ENCODE results near the gene LPP. TPM values are rescaled to one million over a fixed set of nuclear protein-coding genes. Genes with fewer than 3 reads are reported as not detected.

Gene LPP
- total RNA-seq, 1 donor from 2014 or later = 218 TPM

DNA sequence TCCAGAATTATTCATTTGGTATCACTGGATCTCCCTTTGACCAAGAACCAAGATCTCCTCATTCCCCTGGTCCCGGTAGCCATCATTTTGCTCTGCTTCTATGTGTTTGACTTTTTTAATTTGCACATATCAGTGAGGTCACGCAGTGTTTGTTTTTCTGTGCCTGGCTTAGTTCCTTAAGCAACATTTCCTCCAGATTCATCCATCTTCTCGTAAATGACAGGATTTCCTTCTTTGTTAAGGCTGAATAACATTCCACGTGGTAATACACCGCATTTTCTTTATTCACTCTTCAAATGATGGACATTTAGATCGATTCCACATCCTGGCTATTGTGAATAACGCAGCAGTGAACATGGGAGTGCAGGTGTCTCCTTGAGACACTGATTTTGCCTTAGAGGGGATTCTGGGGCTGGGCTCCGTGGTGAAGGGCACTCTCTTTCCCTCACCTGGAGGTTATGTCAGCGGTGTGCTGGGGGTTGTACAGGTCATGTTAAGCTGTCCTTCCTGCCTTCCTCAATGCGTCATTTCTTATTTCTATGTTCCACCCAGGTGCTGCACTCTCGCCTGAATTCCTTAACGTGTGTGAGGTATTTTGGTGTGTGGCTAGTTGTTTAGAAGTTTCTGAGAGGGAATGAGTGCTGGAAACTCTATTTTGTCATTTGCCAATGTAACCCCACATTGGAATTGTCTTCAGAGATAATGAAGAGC is 212.2 kb downstream of the LPP start:
- Histone ChIP-seq H3K4me3 (ENCODE audit: low read depth, low read length) (no peak overlapping the region), H3K27me3 (ENCODE audit: control insufficient read depth, insufficient read depth, low read length) (no peaks in the 10 kb centered on the region), H3K36me3 (ENCODE audit: control insufficient read depth, insufficient read depth, low read length) (no peaks in the 10 kb centered on the region)
- TF ChIP-seq, protein P1, sequence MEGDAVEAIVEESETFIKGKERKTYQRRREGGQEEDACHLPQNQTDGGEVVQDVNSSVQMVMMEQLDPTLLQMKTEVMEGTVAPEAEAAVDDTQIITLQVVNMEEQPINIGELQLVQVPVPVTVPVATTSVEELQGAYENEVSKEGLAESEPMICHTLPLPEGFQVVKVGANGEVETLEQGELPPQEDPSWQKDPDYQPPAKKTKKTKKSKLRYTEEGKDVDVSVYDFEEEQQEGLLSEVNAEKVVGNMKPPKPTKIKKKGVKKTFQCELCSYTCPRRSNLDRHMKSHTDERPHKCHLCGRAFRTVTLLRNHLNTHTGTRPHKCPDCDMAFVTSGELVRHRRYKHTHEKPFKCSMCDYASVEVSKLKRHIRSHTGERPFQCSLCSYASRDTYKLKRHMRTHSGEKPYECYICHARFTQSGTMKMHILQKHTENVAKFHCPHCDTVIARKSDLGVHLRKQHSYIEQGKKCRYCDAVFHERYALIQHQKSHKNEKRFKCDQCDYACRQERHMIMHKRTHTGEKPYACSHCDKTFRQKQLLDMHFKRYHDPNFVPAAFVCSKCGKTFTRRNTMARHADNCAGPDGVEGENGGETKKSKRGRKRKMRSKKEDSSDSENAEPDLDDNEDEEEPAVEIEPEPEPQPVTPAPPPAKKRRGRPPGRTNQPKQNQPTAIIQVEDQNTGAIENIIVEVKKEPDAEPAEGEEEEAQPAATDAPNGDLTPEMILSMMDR (IDR thresholded peaks at IDR 0.05; ENCODE audit: insufficient read depth, low read length, poor library complexity, severe bottlenecking) = no peak
- DNase-seq (ENCODE audit: low read depth) = no peak

DNA sequence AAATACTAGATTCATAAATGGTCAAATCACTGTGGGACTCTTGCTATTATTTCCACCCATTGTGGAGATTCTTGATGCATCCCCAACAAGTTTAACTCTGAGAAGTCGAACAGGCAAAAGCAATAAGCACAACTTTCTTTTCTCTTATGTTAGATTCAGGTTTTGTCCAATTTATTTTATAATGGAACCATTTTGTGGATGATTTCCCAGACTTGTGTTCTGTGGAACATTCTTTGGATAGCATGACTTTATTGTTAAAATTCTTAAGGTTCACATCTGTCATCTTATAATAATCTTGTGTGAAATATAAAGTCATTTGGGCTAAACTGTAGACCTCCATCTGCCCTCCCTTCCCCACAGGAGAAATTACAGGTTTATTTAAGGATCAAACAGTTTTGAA is 213.7 kb downstream of the LPP start:
- H3K36me3 ChIP-seq (ENCODE audit: control insufficient read depth, insufficient read depth, low read length) = no peaks in the 10 kb centered on the region
- no peak overlapping the region for H3K4me3 ChIP-seq (ENCODE audit: low read depth, low read length)
- H3K27me3 ChIP-seq (ENCODE audit: control insufficient read depth, insufficient read depth, low read length) = no peaks in the 10 kb centered on the region
- no peak for DNase-seq (ENCODE audit: low read depth)
- TF ChIP-seq, protein P1 (IDR thresholded peaks at IDR 0.05; ENCODE audit: insufficient read depth, low read length, poor library complexity, severe bottlenecking) = no peak

DNA sequence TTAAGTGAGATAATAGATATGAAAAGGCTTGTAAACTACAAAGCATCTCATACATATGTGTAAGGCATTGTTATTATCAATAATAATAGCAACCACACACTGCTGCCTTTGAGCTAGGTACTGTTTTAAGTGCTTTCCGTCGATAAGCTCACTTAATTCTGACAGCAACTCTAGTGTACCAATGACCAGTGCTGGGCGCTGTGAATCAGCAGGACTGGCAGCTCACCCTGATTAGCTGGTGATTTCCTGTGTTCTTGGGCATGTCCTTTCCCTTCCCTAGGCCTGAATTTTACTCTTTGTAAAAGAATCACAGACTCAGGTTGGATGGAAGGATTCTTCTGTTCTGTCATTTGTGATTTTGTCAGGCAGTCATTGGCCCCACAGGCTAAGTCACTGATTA is 215.6 kb downstream of the LPP start:
- no peak for DNase-seq (ENCODE audit: low read depth)
- no peaks in the 10 kb centered on the region for H3K36me3 ChIP-seq (ENCODE audit: control insufficient read depth, insufficient read depth, low read length)
- no peaks in the 10 kb centered on the region for H3K27me3 ChIP-seq (ENCODE audit: control insufficient read depth, insufficient read depth, low read length)
- H3K4me3 ChIP-seq (ENCODE audit: low read depth, low read length) = no peak overlapping the region
- TF ChIP-seq, protein P1 (IDR thresholded peaks at IDR 0.05; ENCODE audit: insufficient read depth, low read length, poor library complexity, severe bottlenecking) = no peak

DNA sequence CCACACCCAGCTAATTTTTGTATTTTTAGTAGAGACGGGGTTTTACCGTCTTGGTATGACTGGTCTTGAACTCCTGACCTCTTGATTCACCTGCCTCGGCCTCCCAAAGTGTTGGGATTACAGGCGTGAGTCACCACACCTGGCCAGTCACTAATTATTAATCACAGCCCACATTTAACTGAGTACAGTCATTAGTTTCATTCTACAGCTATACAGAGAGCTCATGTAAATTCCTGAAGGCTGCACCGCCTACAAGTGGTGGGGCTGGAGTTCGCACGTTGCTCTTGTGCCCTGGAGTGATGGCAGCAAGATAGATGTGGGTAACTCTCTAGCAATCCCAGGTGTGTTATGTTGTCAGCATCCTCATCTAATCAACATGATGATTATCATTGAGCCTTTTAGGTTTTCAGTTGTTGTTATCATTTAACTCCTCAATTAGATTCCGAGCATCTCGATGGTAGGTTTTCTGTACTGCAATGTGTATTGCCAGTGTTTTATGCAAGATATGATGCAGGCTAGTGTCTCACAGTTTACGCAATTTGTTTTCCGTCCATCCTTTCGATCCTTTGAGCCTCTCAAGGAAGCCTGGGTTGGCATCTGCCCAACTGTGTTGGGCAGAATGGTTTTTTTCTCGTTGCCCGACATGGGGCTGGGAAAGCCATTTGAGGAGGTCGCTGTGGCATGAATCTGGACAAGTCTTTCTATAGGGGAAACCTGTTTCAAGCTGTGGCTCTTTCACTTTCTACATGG is 216.3 kb downstream of the LPP start:
- no peak for DNase-seq (ENCODE audit: low read depth)
- no peak overlapping the region for H3K4me3 ChIP-seq (ENCODE audit: low read depth, low read length)
- TF ChIP-seq, protein P1 (IDR thresholded peaks at IDR 0.05; ENCODE audit: insufficient read depth, low read length, poor library complexity, severe bottlenecking) = peak; percentile 19

DNA sequence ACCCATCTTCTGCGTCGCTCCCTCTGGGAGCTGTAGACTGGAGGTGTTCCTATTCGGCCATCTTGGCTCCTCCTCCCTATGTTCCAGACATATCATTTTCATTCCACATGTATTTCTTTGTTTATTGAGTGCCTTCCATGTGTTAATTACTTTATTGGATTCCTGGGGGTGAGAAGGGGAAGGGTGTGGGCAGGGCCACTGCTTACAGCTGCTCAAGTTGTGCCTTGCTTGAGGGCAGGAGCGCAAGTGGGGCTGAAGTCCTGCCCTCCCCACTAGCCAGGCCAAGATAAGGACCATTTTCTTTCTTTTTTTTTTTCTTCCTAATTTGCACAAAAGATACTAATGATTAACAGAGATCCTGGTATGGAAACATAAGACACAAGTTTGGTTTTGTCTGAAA is 224.8 kb downstream of the LPP start:
- H3K27me3 ChIP-seq (ENCODE audit: control insufficient read depth, insufficient read depth, low read length) = no peaks in the 10 kb centered on the region
- H3K36me3 ChIP-seq (ENCODE audit: control insufficient read depth, insufficient read depth, low read length) = no peaks in the 10 kb centered on the region
- H3K4me3 ChIP-seq (ENCODE audit: low read depth, low read length) = no peak overlapping the region
- no peak for DNase-seq (ENCODE audit: low read depth)
- TF ChIP-seq, protein P1 (IDR thresholded peaks at IDR 0.05; ENCODE audit: insufficient read depth, low read length, poor library complexity, severe bottlenecking) = no peak

More for the DNA sequence above, 216.3 kb downstream of the LPP start:
- H3K36me3 ChIP-seq (ENCODE audit: control insufficient read depth, insufficient read depth, low read length) = no peaks in the 10 kb centered on the region
- no peaks in the 10 kb centered on the region for H3K27me3 ChIP-seq (ENCODE audit: control insufficient read depth, insufficient read depth, low read length)

Measured in kidney epithelial cell (primary cell).